SK-N-SH treated with all-trans-retinoic acid at 6 μM for 48 hours (cell line): ENCODE data around the gene GRM4.

Experiments used
- ATAC-seq: fragments of 200-7000 bp; cut with Tn5 transposase; 3 replicates; pipeline ENCODE4 v1.9.1; 2020; ENCODE audit warnings: mild to moderate bottlenecking, moderate library complexity
- ARNTL ChIP-seq: fragments of 450-650 bp; formaldehyde crosslinking; IDR thresholded peaks from 2 replicates; pipeline ENCODE4 v1.5.0; 2020; ENCODE audit warnings: low read depth, mild to moderate bottlenecking, moderate library complexity, borderline replicate concordance
- BACH2 ChIP-seq: fragments of 250-450 bp; sonication (Bioruptor Pico); IDR thresholded peaks from 2 replicates; pipeline ENCODE4 v1.9.0; 2021; ENCODE audit warnings: mild to moderate bottlenecking, borderline replicate concordance
- CREB5 ChIP-seq: fragments of 250-450 bp; sonication (Bioruptor Pico); IDR thresholded peaks from 2 replicates; pipeline ENCODE4 v1.5.1; 2020; ENCODE audit warnings: low read depth, mild to moderate bottlenecking, moderate library complexity
- CSDC2 ChIP-seq: fragments of 250-450 bp; sonication (Bioruptor Pico); IDR thresholded peaks from 2 replicates; pipeline ENCODE4 v1.5.0; 2020; ENCODE audit warnings: mild to moderate bottlenecking, moderate library complexity
- ESRRG ChIP-seq: fragments of 250-450 bp; sonication (Bioruptor Pico); IDR thresholded peaks from 2 replicates; pipeline ENCODE4 v1.6.1; 2021; ENCODE audit warnings: mild to moderate bottlenecking
- GLIS3 ChIP-seq: fragments of 250-450 bp; sonication (Bioruptor Pico); IDR thresholded peaks from 2 replicates; pipeline ENCODE4 v1.5.0; 2020; ENCODE audit warnings: mild to moderate bottlenecking, moderate library complexity
- ISL1 ChIP-seq: fragments of 250-450 bp; sonication (Bioruptor Pico); IDR thresholded peaks from 2 replicates; pipeline ENCODE4 v2.1.2; 2022; ENCODE audit warnings: mild to moderate bottlenecking, moderate library complexity
- OSR1 ChIP-seq: fragments of 250-450 bp; sonication (Bioruptor Pico); IDR thresholded peaks from 2 replicates; pipeline ENCODE4 v1.8.0; 2022; ENCODE audit warnings: moderate library complexity, mild to moderate bottlenecking, inconsistent platforms
- PATZ1 ChIP-seq: fragments of 250-450 bp; sonication (Bioruptor Pico); IDR thresholded peaks from 2 replicates; pipeline ENCODE4 v1.8.0; 2020; ENCODE audit warnings: mild to moderate bottlenecking, moderate library complexity, borderline replicate concordance
- POU6F1 ChIP-seq: fragments of 250-450 bp; sonication (Bioruptor Pico); IDR thresholded peaks from 2 replicates; pipeline ENCODE4 v1.8.0; 2021; ENCODE audit warnings: low read depth, mild to moderate bottlenecking, moderate library complexity, borderline replicate concordance
- PPARA ChIP-seq: fragments of 250-450 bp; sonication (Bioruptor Pico); IDR thresholded peaks from 2 replicates; pipeline ENCODE4 v1.5.0; 2020; ENCODE audit warnings: mild to moderate bottlenecking, borderline replicate concordance
- SNAI2 ChIP-seq: fragments of 250-450 bp; sonication (Bioruptor Pico); IDR thresholded peaks from 2 replicates; pipeline ENCODE4 v1.5.0; 2020; ENCODE audit warnings: mild to moderate bottlenecking, moderate library complexity
- TOX ChIP-seq: fragments of 250-450 bp; sonication (Bioruptor Pico); IDR thresholded peaks from 2 replicates; pipeline ENCODE4 v1.8.0; 2021; ENCODE audit warnings: mild to moderate bottlenecking, moderate library complexity, borderline replicate concordance
- TSHZ2 ChIP-seq: fragments of 250-450 bp; sonication (Bioruptor Pico); IDR thresholded peaks from 2 replicates; pipeline ENCODE4 v1.5.0; 2020; ENCODE audit warnings: mild to moderate bottlenecking, moderate library complexity
- ZFP3 ChIP-seq: fragments of 250-450 bp; sonication (Bioruptor Pico); IDR thresholded peaks from 2 replicates; pipeline ENCODE4 v1.5.0; 2020; ENCODE audit warnings: mild to moderate bottlenecking, moderate library complexity
- ZFP30 ChIP-seq: fragments of 450-650 bp; formaldehyde crosslinking; IDR thresholded peaks from 2 replicates; pipeline ENCODE4 v1.5.0; 2022; ENCODE audit warnings: mild to moderate bottlenecking, moderate library complexity
- ZNF70 ChIP-seq: fragments of 450-650 bp; formaldehyde crosslinking; IDR thresholded peaks from 2 replicates; pipeline ENCODE4 v1.5.0; 2020; ENCODE audit warnings: mild to moderate bottlenecking, moderate library complexity
- ZNF8 ChIP-seq: fragments of 450-650 bp; formaldehyde crosslinking; IDR thresholded peaks from 2 replicates; pipeline ENCODE4 v1.5.0; 2020; ENCODE audit warnings: mild to moderate bottlenecking, moderate library complexity

The GRM4 gene

GRCh38 chr6:34053721-34054120 lies 92.2 kb downstream of the GRM4 start (continued):
- TF ChIP-seq PATZ1, result no peak
- TF ChIP-seq BACH2 (CRISPR knock-in tag), result no peak

GRCh38 chr6:34052918-34053608 lies 92.8 kb downstream of the GRM4 start:
- TF ChIP-seq PPARA (CRISPR knock-in tag) (no peak), TOX (no peak), OSR1 (no peak), SNAI2 (CRISPR knock-in tag) (no peak), CSDC2 (CRISPR knock-in tag) (no peak)
- TF ChIP-seq, all 23 proteins: peak for 0
- no peak for ATAC-seq

- TF ChIP-seq ESRRG (no peak), ZFP30 (CRISPR knock-in tag) (no peak), CREB5 (CRISPR knock-in tag) (no peak), ISL1 (CRISPR knock-in tag) (no peak), ZNF8 (no peak), ZFP3 (CRISPR knock-in tag) (no peak), ARNTL (CRISPR knock-in tag) (no peak), GLIS3 (CRISPR knock-in tag) (no peak), SNAI2 (CRISPR knock-in tag) (no peak), OSR1 (no peak), PPARA (CRISPR knock-in tag) (no peak), ZNF70 (CRISPR knock-in tag) (no peak), PATZ1 (no peak)
- TF ChIP-seq, all 23 proteins: peak for 0
- no peak for ATAC-seq
Measured at GRCh38 chr6:34052071-34052825, 93.6 kb downstream of the GRM4 start.

GRCh38 chr6:34051331-34051919 lies 94.5 kb downstream of the GRM4 start:
- TF ChIP-seq ZNF70 (CRISPR knock-in tag) (peak; percentile 81), PPARA (CRISPR knock-in tag) (no peak)
- no peak for ATAC-seq

GRCh38 chr6:34050691-34051090 lies 95.2 kb downstream of the GRM4 start:
- TF ChIP-seq ZNF70 (CRISPR knock-in tag) (no peak), ZFP30 (CRISPR knock-in tag) (no peak), POU6F1 (CRISPR knock-in tag) (no peak), BACH2 (CRISPR knock-in tag) (no peak), TSHZ2 (no peak), PPARA (CRISPR knock-in tag) (no peak), ESRRG (no peak), SNAI2 (CRISPR knock-in tag) (no peak)
- no peak for ATAC-seq
